Kidney (tissue), 14 donors: ENCODE measurements around the gene MTCH2. TPM values are rescaled to one million over a fixed set of nuclear protein-coding genes. Genes with fewer than 3 reads are reported as not detected.
"Not testable (repeated sequence)": the region's sequence is repeated elsewhere in the genome, so short reads cannot be mapped to it uniquely, and the experiment has no call there.

ENCODE experiments used
- DNase-seq, 5 donors: peaks; one replicate each; pipeline ENCODE4 v3.0.0-alpha.2; 2013 to 2020
- FAIRE-seq: peaks from 2 replicates; lab custom pipeline; 2012; peaks lifted over from hg19 to GRCh38; lab: Jason Lieb, UNC
- H3K27ac ChIP-seq, 2 donors: one replicate each; pipeline ENCODE4 v1.7.0; 2013; ENCODE audit warnings: low read depth in 2 of 2, low read length in 2 of 2, inconsistent platforms in 1 of 2
- H3K27me3 ChIP-seq: one replicate; pipeline ENCODE4 v1.7.1; 2013; ENCODE audit warnings: low read length, inconsistent platforms; ENCODE audit not compliant: control insufficient read depth, insufficient read depth
- H3K36me3 ChIP-seq, 3 donors: one replicate each; pipeline versions ENCODE4 v1.7.0 to v1.7.1; 2013; ENCODE audit warnings: low read length in 3 of 3, control low read depth in 1 of 3, inconsistent platforms in 1 of 3; ENCODE audit not compliant: insufficient read depth in 3 of 3, control insufficient read depth in 2 of 3
- H3K4me1 ChIP-seq, 3 donors: one replicate each; pipeline versions ENCODE4 v1.7.0 to v1.7.1; 2013; ENCODE audit warnings: low read length in 3 of 3, inconsistent platforms in 1 of 3, low read depth in 1 of 3; ENCODE audit not compliant: control insufficient read depth in 2 of 3, insufficient read depth in 2 of 3
- H3K4me3 ChIP-seq, 3 donors: one replicate each; pipeline versions ENCODE4 v1.7.0 to v1.8.1; 2013; ENCODE audit warnings: low read length in 3 of 3, control low read depth in 1 of 3, inconsistent platforms in 1 of 3
- H3K9ac ChIP-seq, 3 donors: one replicate each; pipeline versions ENCODE4 v1.7.0 to v1.7.1; 2013; ENCODE audit warnings: low read length in 3 of 3, control low read depth in 1 of 3, inconsistent platforms in 1 of 3
- H3K9me3 ChIP-seq, 3 donors: one replicate each; pipeline versions ENCODE4 v1.7.0 to v1.7.1; 2013; ENCODE audit warnings: low read length in 3 of 3, control low read depth in 1 of 3, inconsistent platforms in 1 of 3; ENCODE audit not compliant: control insufficient read depth in 2 of 3, insufficient read depth in 1 of 3
- intact Hi-C: fragments of 100-400 bp; cut with DNase I; formaldehyde crosslinking; loops from one replicate; pipeline ENCODE4 v1.11.1; 2022
- polyA plus RNA-seq: library from polyadenylated mRNA; stranded (reverse); fragments of 350-450 nt; fragmentation: Illumina TruSeq; extraction: RNeasy Lipid Tissue Mini Kit (QIAGEN cat#74804); gene quantifications from one replicate; pipeline ENCODE4 v1.2.3, GENCODE V29; 2014; ENCODE audit warnings: low read depth, low replicate concordance; ENCODE audit not compliant: insufficient read depth
- total RNA-seq: library from RNA; stranded (reverse); fragmentation: NEBNext Ultra II Directional; extraction: Animal tissue kit (Norgen Biotek cat#: 25700); gene quantifications from one replicate; pipeline ENCODE4 v1.2.1, GENCODE V29; 2021
- TF ChIP-seq, protein P1 (sequence below): IDR thresholded peaks from 3 replicates; pipeline ENCODE4 v1.5.1; 2012; ENCODE audit warnings: mild to moderate bottlenecking, moderate library complexity, borderline replicate concordance; ENCODE audit not compliant: insufficient read depth; ENCODE audit errors: extremely low read depth
- donor health status: control.
- donor health status: control.
- donor health status: control.
- donor health status: control.
- donor health status: control.
- donor health status: DM: yes; HTN: yes; CAD: no.
- donor health status: Normal renal cell carcinoma (clear cell type).

The MTCH2 gene
- total and polyA plus RNA-seq, 2 donors from 2014 or later: 85.3 to 201 TPM

DNA sequence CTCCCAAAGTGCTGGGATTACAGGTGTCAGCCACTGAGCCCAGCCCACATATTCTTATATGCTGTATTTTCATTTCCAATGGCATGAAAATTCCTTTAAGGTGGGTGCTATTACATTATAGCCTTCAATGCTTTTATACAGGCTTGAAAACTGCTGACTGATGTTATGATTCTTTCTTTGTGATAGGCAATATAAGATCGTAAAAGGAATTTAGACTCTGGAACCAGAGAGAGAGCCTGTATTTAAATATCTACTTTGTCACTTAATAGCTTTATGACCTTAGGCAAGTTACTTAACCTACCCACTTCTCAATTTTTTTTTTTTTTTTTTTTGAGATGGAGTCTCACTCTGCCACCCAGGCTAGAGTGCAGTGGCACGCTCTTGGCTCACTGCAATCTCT, 46.6 kb upstream of the MTCH2 start:
- intact Hi-C loops: no loop called here
- H3K4me1 ChIP-seq: no peaks in the 10 kb centered on the region
- H3K9ac ChIP-seq: no peak overlapping the region
- FAIRE-seq: no peak
- DNase-seq: no peak
- TF ChIP-seq, protein P1, sequence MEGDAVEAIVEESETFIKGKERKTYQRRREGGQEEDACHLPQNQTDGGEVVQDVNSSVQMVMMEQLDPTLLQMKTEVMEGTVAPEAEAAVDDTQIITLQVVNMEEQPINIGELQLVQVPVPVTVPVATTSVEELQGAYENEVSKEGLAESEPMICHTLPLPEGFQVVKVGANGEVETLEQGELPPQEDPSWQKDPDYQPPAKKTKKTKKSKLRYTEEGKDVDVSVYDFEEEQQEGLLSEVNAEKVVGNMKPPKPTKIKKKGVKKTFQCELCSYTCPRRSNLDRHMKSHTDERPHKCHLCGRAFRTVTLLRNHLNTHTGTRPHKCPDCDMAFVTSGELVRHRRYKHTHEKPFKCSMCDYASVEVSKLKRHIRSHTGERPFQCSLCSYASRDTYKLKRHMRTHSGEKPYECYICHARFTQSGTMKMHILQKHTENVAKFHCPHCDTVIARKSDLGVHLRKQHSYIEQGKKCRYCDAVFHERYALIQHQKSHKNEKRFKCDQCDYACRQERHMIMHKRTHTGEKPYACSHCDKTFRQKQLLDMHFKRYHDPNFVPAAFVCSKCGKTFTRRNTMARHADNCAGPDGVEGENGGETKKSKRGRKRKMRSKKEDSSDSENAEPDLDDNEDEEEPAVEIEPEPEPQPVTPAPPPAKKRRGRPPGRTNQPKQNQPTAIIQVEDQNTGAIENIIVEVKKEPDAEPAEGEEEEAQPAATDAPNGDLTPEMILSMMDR: no peak
- no peaks in the 10 kb centered on the region for H3K9me3 ChIP-seq
- no peak overlapping the region for H3K27ac ChIP-seq
- no peak overlapping the region for H3K4me3 ChIP-seq
- no peaks in the 10 kb centered on the region for H3K27me3 ChIP-seq
- H3K36me3 ChIP-seq: no peaks in the 10 kb centered on the region

DNA sequence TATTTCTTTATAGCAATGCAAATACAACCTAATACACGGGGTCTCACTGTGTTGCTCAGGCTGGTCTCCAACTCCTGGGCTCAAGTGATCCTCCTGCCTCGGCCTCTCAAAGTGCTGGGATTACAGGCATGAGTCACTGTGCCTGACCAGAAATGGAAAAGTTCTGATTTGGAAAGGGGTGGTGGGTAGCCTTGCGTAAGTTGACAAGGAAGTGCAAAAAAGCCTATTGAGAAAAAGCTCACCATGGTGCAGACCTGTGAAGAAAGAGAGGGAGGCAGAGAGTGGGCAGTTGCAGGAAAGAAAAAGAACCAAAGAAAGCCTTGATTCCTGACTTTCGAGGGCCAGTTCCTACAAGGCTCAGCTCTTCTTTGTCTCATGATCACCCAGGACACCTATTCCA, 45.8 kb upstream of the MTCH2 start:
- FAIRE-seq (no peak), DNase-seq (no peak)
- Histone ChIP-seq H3K4me1 (no peaks in the 10 kb centered on the region), H3K27me3 (no peaks in the 10 kb centered on the region), H3K4me3 (no peak overlapping the region), H3K9me3 (no peaks in the 10 kb centered on the region), H3K36me3 (no peaks in the 10 kb centered on the region), H3K9ac (no peak overlapping the region), H3K27ac (no peak overlapping the region)
- TF ChIP-seq, protein P1: no peak
- intact Hi-C loops: no loop called here

DNA sequence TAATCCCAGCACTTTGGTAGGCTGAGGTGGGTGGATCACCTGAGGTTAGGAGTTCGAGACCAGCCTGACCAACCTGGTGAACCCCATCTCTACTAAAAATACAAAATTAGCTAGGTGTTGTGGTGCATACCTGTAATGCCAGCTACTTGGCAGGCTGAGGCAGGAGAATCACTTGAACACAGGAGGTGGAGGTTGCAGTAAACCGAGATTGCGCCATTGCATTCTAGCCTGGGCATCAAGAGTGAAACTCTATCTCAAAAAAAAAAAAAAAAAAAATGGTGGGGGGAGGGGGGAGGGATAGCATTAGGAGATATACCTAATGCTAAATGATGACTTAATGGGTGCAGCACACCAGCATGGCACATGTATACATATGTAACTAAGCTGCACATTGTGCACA, 44.3 kb upstream of the MTCH2 start:
- H3K4me1 ChIP-seq, H3K36me3 ChIP-seq, H3K9me3 ChIP-seq, FAIRE-seq, intact Hi-C loops, H3K9ac ChIP-seq, H3K27me3 ChIP-seq, H3K27ac ChIP-seq, H3K4me3 ChIP-seq, DNase-seq: not testable (repeated sequence)

DNA sequence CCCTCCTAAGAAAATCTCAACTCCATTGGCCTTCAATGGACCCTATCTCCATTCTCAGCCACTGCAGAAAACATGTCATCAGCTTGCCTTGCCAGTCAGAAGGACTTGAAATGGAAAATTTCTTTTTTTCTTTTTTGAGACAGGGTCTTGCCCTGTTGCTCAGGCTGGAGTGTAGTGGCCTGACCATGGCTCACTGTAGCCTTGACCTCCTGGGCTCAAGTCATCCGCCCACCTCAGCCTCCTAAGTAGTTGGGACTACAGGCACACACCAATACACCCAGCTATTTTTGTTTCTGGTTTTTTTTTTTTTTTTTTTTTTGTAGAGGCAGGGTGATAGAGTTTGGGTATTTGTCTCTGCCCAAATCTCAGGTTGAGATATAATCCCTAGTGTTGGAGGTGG, 43.8 kb upstream of the MTCH2 start:
- FAIRE-seq (no peak), DNase-seq (no peak)
- Histone ChIP-seq H3K4me3 (no peak overlapping the region), H3K4me1 (no peaks in the 10 kb centered on the region), H3K9me3 (no peaks in the 10 kb centered on the region), H3K9ac (no peak overlapping the region), H3K36me3 (no peaks in the 10 kb centered on the region), H3K27ac (no peak overlapping the region), H3K27me3 (no peaks in the 10 kb centered on the region)
- TF ChIP-seq, protein P1: no peak
- intact Hi-C loops: no loop called here
